Parathyroid adenoma (tissue), 2 donors: Measurements from ENCODE around the gene BMPR2.

ENCODE experiments used
- H2AFZ ChIP-seq: fragments of 300-600 bp; sonication (generic); one replicate; pipeline ENCODE4 v1.7.0; 2017; ENCODE audit warnings: antibody characterized with exemption, mild to moderate bottlenecking
- H3K27ac ChIP-seq: fragments of 300-600 bp; sonication (generic); one replicate; pipeline ENCODE4 v1.7.0; 2017
- H3K27me3 ChIP-seq: fragments of 300-600 bp; sonication (generic); one replicate; pipeline ENCODE4 v1.7.0; 2017; ENCODE audit warnings: low read length; ENCODE audit not compliant: control insufficient read depth, insufficient read depth
- H3K36me3 ChIP-seq: fragments of 300-600 bp; sonication (generic); one replicate; pipeline ENCODE4 v1.7.0; 2017; ENCODE audit warnings: low read length; ENCODE audit not compliant: control insufficient read depth, insufficient read depth
- H3K4me1 ChIP-seq: fragments of 300-600 bp; sonication (generic); one replicate; pipeline ENCODE4 v1.7.0; 2017; ENCODE audit warnings: control low read depth
- H3K4me2 ChIP-seq: fragments of 300-600 bp; sonication (generic); one replicate; pipeline ENCODE4 v1.7.0; 2017; ENCODE audit warnings: low read length
- H3K4me3 ChIP-seq: fragments of 300-600 bp; sonication (generic); one replicate; pipeline ENCODE4 v1.7.0; 2017; ENCODE audit warnings: low read depth, low read length
- H3K79me2 ChIP-seq: fragments of 300-600 bp; sonication (generic); one replicate; pipeline ENCODE4 v1.7.0; 2017; ENCODE audit warnings: control low read depth
- H3K9ac ChIP-seq: fragments of 300-600 bp; sonication (generic); one replicate; pipeline ENCODE4 v1.7.0; 2017; ENCODE audit warnings: mild to moderate bottlenecking
- H3K9me3 ChIP-seq: fragments of 300-600 bp; sonication (generic); one replicate; pipeline ENCODE4 v1.7.0; 2017; ENCODE audit warnings: low read length; ENCODE audit not compliant: control insufficient read depth
- TF ChIP-seq, protein P1 (sequence below): fragments of 300-600 bp; sonication (generic); IDR thresholded peaks from one replicate; pipeline ENCODE4 v1.7.0; 2017; ENCODE audit warnings: antibody characterized with exemption, mild to moderate bottlenecking
- donor health status: primary hyperparathyroidism.

BMPR2 gene

GRCh38 chr2:202337706-202338346 lies 38.3 kb upstream of the BMPR2 start:
- Histone ChIP-seq H3K4me2 (no peak overlapping the region), H3K9me3 (no peaks in the 10 kb centered on the region), H3K4me1 (no peaks in the 10 kb centered on the region), H2AFZ (no peak overlapping the region), H3K79me2 (no peaks in the 10 kb centered on the region), H3K27me3 (no peaks in the 10 kb centered on the region), H3K9ac (no peak overlapping the region), H3K36me3 (no peaks in the 10 kb centered on the region), H3K4me3 (no peak overlapping the region), H3K27ac (no peak overlapping the region)
- TF ChIP-seq, protein P1, sequence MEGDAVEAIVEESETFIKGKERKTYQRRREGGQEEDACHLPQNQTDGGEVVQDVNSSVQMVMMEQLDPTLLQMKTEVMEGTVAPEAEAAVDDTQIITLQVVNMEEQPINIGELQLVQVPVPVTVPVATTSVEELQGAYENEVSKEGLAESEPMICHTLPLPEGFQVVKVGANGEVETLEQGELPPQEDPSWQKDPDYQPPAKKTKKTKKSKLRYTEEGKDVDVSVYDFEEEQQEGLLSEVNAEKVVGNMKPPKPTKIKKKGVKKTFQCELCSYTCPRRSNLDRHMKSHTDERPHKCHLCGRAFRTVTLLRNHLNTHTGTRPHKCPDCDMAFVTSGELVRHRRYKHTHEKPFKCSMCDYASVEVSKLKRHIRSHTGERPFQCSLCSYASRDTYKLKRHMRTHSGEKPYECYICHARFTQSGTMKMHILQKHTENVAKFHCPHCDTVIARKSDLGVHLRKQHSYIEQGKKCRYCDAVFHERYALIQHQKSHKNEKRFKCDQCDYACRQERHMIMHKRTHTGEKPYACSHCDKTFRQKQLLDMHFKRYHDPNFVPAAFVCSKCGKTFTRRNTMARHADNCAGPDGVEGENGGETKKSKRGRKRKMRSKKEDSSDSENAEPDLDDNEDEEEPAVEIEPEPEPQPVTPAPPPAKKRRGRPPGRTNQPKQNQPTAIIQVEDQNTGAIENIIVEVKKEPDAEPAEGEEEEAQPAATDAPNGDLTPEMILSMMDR = no peak

- no peaks in the 10 kb centered on the region for H3K36me3 ChIP-seq
- H3K27me3 ChIP-seq = no peaks in the 10 kb centered on the region
- no peak overlapping the region for H3K9ac ChIP-seq
- no peak overlapping the region for H2AFZ ChIP-seq
- no peak overlapping the region for H3K4me3 ChIP-seq
- H3K79me2 ChIP-seq = no peaks in the 10 kb centered on the region
- no peaks in the 10 kb centered on the region for H3K9me3 ChIP-seq
- H3K4me2 ChIP-seq = no peak overlapping the region
- no peaks in the 10 kb centered on the region for H3K4me1 ChIP-seq
- TF ChIP-seq, protein P1 = no peak
- no peak overlapping the region for H3K27ac ChIP-seq
These were observed 36.9 kb upstream of the BMPR2 start for GRCh38 chr2:202339071-202339870.

DNA sequence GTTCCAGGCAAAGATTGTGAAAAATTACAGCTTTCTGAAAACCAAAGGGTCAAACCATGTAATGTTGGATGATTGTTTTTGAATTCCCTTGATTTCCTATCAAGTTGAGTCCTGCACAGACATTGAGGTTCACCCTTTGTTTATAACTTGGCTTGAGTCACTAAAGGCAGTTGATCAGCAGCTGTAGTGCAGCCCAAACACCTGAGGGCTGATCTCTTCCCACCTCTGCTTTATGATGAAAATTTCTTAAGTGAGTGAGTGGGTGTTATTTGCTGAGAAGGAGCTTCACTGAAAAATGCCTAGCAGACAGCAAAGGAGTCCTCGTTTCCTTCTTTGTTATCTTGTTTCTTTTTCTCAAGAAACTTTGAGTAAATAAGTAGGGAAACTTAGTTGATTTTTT lies 31.9 kb upstream of the BMPR2 start:
- TF ChIP-seq, protein P1 = no peak
- H3K4me3 ChIP-seq = no peak overlapping the region
- no peak overlapping the region for H2AFZ ChIP-seq
- no peak overlapping the region for H3K27ac ChIP-seq
- no peaks in the 10 kb centered on the region for H3K36me3 ChIP-seq
- no peaks in the 10 kb centered on the region for H3K79me2 ChIP-seq
- no peaks in the 10 kb centered on the region for H3K9me3 ChIP-seq
- no peak overlapping the region for H3K9ac ChIP-seq
- no peak overlapping the region for H3K4me2 ChIP-seq
- H3K4me1 ChIP-seq = no peaks in the 10 kb centered on the region
- no peaks in the 10 kb centered on the region for H3K27me3 ChIP-seq

- Histone ChIP-seq H2AFZ (no peak overlapping the region), H3K4me2 (no peak overlapping the region), H3K79me2 (no peaks in the 10 kb centered on the region), H3K9me3 (no peaks in the 10 kb centered on the region), H3K9ac (no peak overlapping the region), H3K27ac (no peak overlapping the region), H3K4me3 (no peak overlapping the region), H3K36me3 (no peaks in the 10 kb centered on the region), H3K27me3 (no peaks in the 10 kb centered on the region), H3K4me1 (no peaks in the 10 kb centered on the region)
- TF ChIP-seq, protein P1 = no peak
These were observed 29.9 kb upstream of the BMPR2 start for GRCh38 chr2:202346180-202346579.
